Stimulated activated CD8-positive, alpha-beta memory T cell treated with anti-CD3 and anti-CD28 coated beads, Interleukin-7, amount 100 ng/mL, for 1 hour (primary cell): ENCODE data around the gene PTH2R.
"Not testable (repeated sequence)": the region's sequence is repeated elsewhere in the genome, so short reads cannot be mapped to it uniquely, and the experiment has no call there.

Source experiments
- DNase-seq, 2 donors: peaks; one replicate each; pipeline ENCODE4 v3.0.0-alpha.2; 2020; ENCODE audit warnings: low read depth in 2 of 2

PTH2R gene, protein sequence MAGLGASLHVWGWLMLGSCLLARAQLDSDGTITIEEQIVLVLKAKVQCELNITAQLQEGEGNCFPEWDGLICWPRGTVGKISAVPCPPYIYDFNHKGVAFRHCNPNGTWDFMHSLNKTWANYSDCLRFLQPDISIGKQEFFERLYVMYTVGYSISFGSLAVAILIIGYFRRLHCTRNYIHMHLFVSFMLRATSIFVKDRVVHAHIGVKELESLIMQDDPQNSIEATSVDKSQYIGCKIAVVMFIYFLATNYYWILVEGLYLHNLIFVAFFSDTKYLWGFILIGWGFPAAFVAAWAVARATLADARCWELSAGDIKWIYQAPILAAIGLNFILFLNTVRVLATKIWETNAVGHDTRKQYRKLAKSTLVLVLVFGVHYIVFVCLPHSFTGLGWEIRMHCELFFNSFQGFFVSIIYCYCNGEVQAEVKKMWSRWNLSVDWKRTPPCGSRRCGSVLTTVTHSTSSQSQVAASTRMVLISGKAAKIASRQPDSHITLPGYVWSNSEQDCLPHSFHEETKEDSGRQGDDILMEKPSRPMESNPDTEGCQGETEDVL

DNA sequence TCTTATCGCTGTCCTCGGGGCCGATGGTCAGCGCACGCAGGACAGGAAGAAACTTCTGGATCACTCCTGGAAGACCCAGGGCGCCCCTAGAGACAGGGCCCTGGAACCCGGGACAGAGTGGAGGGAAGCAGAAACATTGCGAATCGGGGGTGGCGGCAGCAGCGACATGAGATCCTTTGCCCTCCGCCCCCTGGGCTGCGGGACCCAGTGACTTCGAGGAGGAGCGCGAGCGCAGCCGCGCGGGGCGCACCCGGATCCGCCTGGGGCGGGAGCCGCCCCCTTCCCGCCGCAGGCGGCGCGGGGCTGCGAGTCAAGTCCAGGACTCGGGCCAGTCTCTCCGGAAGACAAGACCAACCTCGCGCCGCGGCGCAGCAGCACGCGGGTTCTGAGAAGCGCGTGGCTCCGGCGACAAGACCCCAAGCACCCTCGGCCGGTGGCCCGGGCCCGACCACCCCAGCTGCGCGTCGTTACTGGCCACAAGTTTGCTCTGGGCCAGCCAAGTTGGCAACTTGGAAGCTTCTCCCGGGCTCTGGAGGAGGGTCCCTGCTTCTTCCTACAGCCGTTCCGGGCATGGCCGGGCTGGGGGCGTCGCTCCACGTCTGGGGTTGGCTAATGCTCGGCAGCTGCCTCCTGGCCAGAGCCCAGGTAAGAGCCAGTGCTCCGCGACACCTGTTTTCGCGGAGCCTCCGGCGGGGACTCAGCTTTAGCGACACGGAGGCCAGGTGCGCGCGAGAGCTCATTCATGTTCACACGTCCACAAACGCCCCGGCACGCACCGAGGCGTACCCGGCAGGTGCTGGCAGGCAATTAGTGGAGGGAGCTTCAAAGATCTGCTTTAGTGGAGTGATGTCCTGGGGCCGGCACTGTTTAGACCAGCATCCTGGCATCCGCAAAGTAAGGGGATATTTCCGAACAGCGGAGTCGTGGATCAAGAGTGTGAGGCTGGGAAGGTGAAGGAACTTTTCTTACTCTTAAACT lies at the start of gene PTH2R:
Gene PTH2R (plus strand): TSS at position 319 of the 978 bp plus-strand sequence. CDS start 252 bp downstream, at position 571.
- DNase-seq: no peak

DNA sequence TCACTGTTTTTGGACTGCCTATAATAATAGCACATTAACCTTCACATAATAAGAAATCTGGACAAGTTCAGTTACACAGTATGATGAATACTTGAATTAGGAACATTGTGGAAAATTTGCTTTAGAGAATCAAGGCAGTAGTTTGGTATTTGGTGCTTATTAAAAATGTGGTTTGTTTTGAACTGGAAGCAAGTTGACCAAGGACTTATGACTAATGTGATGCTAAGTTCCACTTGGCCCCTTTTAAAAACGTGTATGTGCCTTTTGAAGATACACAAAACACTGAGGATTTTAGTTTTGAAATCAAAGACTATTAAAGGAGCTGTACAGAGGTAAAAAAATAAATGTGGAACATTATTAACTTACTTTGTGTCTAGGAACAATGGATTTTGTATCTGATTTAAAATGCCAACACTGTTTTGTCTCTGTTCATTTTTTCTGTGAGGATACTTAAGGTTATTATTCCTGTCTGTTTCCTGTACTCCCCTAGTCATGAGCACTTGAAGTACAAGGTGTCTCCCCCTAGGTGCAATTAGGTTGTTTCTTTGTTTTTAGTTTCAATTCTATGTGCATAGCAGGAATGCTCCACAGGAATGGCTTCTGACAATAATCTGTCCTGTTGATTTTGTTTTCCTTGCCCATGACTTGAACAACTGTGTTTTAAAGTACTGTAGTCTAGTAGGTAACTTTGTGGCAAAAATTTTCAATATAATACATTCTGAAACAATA lies 49.6 kb upstream of the PTH2R start:
- DNase-seq: no peak

DNA sequence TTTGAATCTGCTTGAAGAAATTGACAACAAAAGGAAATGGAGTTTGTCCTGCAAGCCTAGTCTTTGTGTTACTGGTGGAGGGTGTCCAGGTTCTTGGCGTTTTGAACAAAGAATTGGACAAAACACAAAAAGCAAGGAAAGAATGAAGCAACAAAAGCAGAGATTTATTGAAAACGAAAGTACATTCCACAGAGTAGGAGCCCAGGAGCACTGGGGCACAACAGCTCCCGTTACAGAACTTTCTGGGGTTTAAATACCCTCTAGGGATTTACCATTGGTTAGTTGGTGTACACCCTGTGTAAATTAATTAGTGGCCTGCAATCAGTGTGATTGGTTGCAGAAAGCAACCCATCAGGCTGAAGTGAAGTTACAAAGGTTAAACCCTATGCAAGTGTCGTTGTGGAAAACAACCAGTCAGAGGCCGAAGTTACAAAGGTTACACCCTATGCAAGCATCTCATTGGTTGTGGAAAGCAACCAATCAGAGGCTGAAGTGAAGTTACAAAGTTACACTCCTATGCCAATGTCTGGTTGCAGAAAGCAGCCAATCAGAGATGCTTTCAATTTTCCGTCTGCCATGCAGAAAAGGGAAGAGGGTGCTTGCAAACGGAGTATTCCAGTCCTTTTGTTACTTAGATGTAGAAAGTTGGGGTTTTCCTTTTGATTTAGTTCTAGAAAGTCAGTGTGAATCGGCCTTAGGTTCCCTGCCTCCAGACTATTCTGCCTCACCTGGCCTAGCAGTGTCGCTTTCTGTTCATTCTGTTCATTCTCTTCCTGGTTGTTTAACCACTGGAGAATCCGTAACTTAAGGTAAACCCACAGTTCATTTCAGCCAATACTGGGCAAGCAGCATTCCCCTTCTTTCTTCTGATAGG lies 47.6 kb upstream of the PTH2R start:
- DNase-seq: no peak

DNA sequence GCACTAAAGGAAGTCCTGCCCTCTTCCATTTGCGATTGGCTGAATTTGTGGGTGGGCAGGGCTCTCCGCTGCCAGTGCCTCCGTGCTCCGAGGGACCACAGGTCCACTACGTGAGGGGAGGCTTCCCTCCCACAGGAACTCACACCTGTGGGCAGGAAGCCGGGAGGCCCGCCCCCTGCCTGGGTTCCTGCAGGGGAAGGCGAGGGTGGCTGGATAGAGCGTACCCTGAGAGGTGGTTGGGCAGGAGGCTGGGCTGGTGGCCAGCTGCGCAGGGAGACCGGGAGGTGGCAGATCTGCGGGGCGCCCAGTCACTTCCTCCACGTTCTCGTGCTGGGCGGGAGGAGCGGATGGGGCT lies 47.0 kb upstream of the PTH2R start:
- no peak for DNase-seq

DNA sequence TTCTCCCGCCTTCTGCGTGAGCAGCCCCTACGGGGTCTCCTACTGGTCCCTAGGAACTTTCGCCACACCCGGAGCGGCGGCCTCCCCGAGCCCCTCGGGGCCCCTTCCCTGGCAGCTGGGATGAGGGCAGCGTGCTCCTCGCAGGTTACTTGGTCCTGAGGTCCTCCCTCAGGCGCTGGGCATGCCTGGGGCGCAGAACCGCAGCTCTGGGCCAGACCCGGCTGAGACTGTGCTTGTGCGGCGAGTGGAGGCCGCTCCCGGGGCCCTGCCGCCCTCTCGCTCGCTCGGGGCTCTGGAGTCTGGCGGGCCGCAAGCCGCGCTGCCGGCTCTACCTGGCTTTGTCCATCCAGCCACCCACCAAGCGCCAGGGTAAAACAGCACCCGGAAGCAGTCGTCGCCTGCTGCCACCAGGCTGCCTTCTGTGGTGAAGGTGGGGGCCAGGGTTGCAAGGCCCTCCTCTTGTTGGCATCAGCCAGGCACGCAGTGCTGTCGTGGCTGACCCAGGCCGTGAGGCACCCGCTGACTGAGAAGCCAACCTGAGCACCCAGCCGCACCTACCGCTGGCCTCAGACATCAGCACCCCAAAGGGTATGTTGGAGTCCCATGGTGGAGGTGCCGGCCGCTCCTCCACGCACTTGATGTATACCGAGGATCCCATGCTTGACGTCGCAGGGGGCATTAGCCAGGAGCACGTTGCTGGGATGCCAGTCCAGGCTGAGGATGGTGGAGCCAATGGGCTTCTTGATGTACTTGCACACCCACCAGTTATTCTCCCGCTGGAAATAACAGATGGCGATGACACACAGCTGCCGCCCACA lies 46.1 kb upstream of the PTH2R start:
- no peak for DNase-seq

DNA sequence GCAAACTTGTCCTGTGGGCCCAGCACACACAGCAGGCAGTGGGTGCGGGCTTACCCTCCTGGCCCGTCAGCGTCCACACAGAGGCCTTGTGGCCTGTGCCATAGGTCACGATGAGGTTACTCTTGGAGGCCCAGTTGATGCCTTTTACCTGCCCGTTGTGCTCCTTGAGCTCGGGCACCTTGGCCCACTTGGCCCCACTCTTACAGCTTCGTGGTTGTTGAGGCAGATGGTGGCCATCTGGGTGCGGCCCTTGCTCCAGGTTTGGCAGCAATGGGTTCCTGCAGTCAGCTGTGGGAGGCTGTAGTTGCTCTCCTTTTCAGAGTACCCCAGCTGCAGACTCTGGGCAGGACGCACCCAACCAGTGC lies 45.5 kb upstream of the PTH2R start:
- DNase-seq: no peak

DNA sequence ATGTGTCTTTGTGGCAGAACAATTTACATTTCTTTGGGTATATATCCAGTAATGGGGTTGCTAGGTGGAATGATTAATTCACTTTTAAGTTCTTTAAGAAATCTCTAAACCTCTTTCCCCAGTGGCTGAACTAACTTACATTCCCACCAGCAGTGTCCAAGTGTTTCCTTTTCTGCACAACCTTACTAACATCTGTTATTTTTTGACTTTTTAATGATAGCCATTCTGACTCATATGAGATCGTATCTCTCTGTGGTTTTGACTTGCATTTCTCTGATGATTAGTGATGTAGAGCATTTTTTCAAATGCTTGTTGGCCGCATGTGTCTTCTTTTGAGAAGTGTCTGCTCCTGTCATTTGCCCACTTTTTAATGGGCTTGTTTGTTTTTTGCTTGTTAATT lies 43.1 kb upstream of the PTH2R start:
- no peak for DNase-seq

DNA sequence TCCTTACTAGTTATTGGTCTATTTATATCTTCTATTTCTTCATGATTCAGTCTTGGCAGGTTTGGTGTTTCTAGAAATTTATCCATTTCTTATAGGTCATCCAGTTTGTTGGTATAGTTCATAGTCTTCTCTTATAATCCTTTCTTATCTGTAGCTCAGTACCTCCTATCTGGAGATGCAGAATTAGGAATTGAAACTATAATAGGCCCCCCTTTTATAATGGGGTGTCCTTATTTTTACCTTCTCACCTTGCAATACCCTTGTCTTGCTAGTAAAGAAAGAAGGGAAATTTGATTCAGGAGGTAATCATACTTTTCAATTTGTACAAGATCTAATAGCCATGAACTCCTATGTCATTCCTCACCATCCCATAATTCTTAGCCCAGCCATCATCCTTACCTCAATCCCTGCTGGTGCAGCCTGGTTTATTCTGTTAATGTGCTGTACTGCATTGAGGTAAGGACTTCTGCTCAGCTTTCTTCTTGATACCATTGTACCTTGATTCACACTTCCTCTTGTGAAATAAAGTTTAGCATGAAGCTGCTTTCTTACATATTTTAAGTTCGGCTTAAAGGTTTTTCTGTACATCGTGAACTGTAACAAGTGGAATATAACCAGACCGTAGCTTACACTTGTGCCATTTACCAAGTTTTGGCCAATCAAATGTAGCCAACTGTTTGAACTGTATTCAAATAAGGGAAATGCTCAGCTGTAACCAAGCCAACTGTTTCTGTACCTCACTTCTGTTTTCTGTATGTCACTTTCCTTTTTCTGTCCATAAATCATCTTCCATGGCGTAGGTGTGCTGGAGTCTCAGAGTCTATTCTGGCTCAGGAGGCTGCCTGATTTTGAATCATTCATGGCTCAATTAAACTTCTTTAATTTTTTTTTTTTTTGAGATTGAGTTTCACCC lies 40.1 kb upstream of the PTH2R start:
- DNase-seq: no peak

DNA sequence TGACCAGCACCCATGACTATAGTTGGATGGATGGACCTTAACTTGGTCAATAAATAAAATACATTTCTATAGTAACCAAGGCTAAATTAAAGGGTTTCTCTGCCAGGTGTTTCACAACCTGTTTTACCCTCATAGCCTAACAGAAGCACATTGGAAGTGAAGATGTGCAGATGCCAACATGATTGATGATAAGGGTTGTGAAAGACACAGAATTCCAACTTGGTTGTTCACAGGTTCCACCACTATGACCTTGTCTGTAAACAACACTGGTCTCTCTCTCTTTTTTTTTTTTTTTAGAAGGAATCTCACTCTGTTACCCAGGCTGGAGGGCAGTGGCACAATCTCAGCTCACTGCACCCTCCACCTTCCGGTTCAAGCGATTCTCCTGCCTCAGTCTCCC lies 37.5 kb upstream of the PTH2R start:
- DNase-seq: no peak

DNA sequence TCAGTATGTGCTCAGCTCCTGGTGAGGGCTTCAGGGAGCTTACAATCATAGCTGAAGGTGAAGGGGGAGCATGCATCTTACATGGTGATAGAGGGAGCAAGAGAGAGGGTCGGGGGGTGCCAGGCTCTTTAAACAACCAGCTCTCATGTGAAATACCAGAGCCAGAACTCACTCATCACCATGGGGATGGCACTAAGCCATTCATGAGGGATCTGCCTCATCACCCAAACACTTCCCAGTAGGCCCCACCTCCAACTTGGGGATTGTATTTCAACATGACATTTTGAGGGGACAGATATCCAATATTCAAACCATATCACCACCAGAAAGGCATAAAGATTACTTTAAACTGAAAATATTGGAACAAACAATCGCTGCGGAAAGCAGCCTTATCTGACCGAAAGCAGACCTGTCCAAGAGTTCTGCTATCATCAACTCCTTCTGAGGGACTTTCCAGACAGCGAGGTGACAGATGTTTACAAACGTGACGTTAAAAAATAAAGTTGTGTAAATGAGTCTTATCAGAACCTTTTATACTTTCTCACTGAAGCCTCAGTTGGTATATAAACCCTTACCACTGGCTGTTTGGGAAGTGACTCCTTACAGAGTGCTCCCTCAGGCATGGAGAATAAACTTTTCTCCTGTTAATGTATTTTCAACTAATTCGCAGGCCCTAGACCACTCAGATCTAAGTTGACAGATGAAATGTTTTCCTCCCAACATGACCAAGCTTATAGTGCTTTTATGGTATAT lies 35.5 kb upstream of the PTH2R start:
- no peak for DNase-seq

DNA sequence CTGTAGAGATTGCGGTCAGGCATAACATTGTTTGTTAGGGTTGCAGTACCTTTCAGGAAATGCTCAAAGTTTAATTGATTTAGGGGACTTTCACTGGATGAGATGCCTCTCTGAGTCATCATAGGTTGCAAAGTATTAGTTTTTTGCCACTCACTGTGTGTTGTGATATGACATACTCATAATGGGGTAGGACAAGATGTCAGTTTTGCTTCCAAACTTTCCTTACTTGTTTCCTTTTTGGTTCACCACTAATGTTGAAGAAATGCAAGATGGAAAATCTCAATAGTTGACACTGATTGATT lies 35.0 kb upstream of the PTH2R start:
- no peak for DNase-seq

DNA sequence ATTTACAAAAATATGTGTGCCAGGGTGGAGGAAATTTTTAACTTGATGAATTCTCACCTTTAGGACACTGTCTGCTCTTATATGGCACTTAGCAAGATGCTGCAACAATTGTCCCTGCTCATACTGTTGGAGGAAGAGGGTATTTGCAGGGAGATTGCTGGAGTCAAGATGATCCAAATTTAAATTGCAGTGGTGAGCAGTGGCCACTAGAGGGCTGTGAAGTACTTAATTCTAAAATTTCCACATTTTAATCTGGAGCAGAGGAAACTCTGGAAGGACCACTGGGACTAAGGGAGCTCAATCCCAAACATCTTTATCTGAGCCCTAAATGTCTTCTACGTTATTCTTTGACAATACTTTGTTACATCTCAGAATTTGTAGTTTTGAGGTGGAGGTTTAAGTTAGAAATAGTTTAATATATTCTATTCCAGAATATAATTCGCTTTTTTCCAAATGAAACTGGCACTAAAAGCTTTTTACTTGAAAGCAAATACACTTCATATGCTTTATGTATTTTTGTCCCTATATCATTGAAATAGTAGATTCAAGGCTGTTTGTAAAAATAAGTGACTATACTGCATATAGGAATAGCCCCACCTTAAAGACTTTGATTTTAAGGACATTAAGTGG lies 33.0 kb upstream of the PTH2R start:
- no peak for DNase-seq

DNA sequence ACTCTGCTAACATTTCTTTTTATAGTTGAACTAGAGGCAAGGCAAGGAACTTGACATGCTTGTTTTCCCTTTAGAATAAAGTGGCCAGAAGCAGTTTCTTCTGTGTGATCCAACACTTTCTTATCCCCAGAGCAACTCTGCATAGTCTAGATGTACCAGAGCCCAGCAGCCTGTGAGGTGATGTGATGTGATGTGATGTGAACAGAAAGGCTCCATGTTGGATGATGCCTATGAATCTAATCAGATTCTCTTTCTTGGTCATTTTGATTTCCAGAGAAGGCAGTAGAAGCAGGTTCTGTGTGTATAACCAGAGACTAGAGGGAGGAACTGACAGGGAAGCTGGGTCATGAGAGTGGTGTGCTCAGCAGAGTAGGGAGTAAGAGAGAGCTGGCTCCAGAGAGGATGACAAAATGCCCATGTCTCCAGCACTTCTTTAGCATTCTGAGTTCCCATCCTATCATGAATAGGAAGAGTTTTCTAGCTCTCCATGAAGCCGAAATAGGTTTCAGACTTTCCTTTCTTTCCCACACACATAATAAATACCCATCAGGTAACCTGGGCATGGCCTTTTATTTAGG lies 31.0 kb upstream of the PTH2R start:
- no peak for DNase-seq

DNA sequence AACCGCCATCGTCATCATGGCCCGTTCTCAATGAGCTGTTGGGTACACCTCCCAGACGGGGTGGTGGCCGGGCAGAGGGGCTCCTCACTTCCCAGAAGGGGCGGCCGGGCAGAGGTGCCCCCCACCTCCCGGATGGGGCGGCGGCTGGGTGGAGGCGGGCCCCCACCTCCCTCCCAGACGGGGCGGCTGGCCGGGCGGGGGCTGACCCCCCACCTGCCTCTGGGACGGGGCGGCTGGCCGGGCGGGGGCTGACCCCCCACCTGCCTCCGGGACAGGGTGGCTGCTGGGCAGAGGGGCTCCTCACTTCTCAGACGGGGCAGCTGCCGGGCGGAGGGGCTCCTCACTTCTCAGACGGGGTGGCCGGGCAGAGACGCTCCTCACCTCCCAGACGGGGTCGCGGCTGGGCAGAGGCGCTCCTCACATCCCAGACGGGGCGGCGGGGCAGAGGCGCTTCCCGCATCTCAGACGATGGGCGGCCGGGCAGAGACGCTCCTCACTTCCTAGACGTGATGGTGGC lies 29.2 kb upstream of the PTH2R start:
- not testable (repeated sequence) for DNase-seq

DNA sequence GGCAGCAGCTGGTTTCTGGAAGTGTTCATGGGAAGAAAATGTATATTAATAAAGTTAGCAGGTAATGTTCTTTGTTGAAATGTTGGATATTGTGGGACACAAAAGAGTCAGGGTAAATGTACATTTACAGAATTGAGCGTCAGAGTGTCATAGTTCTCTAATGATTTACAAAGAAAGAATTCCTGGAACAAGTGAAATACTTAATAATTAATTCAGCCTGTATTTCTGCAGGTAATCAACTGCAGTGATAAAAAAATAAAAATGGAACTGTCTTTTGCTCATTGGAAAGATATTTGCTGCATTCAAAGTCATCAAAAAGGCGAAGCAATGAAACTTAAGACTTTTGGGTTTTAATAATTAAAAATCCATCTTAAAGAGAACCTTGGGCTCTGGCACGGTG lies 27.4 kb upstream of the PTH2R start:
- DNase-seq: no peak

DNA sequence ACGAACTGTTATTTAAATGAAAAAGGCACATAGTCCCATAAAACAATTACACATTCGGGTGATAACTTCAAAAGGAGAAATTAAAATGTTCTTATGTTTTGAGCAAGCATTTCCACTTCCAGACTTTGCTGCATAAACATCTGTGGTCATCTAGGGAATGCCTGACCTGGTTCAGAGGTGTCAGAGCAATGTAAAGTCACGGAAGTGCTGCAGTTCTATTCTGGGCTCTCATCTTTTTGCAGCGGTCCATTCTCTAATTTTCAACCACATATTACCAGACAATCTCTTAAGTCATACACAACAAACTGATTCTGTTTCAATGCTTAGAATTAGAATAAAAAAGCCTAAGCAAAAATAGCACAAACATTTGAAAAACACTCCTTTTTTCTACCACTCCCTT lies 22.0 kb upstream of the PTH2R start:
- no peak for DNase-seq

DNA sequence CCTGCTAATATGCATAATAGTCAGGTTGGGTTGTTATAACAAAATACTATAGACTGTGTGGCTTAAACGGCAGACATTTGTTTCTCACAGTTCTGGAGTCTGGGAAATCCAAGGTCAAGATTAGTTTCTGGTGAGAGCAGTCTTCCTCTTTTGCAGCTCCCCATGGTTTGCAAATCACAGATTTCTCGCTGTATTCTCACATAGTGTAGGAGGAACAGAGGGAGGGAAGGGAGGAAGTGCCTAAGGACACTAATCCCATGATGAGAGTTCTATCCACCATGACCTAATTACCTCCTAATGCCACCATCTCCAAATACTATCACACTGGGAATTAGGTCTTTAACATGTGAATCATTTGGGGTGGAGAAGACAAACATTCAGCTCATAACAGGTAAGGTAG lies 20.1 kb upstream of the PTH2R start:
- DNase-seq: no peak
